Activated CD8-positive, alpha-beta T cell treated with anti-CD3 and anti-CD28 coated beads for 36 hours (primary cell): ENCODE results near the gene TBC1D22A. TPM values are rescaled to one million over a fixed set of nuclear protein-coding genes. Genes with fewer than 3 reads are reported as not detected.
A peak's percentile ranks its signal among the peaks of the same experiment; 100 is the strongest.

Experiments used
- ATAC-seq: fragments of 200-7000 bp; cut with Tn5 transposase; one replicate; pipeline ENCODE4 v1.10.0; 2021; ENCODE audit warnings: mild to moderate bottlenecking, moderate library complexity
- CTCF ChIA-PET: fragments of 350-600 bp; sonication (Branson Sonifier 250); formaldehyde crosslinking; loops from one replicate; lab custom pipeline; 2021; ENCODE audit warnings: antibody characterized with exemption; lab: Charles Lee
- POLR2A ChIA-PET: fragments of 350-600 bp; sonication (Branson Sonifier 250); formaldehyde crosslinking; loops from one replicate; lab custom pipeline; 2021; ENCODE audit warnings: antibody characterized with exemption; lab: Charles Lee
- DNase-seq: peaks from one replicate; pipeline ENCODE4 v3.0.0-alpha.2; 2020
- H3K27ac Mint-ChIP-seq: one replicate; pipeline ENCODE4 v1.8.0; 2021; ENCODE audit warnings: mild to moderate bottlenecking, mixed read lengths
- H3K27me3 Mint-ChIP-seq: one replicate; pipeline ENCODE4 v1.8.0; 2021; ENCODE audit warnings: mixed read lengths
- H3K36me3 Mint-ChIP-seq: one replicate; pipeline ENCODE4 v1.8.0; 2021; ENCODE audit warnings: low read depth, mixed read lengths
- H3K4me1 Mint-ChIP-seq: one replicate; pipeline ENCODE4 v1.8.0; 2021; ENCODE audit warnings: low read depth, mixed read lengths
- H3K4me3 Mint-ChIP-seq: one replicate; pipeline ENCODE4 v1.8.0; 2021; ENCODE audit warnings: mild to moderate bottlenecking, moderate library complexity, mixed read lengths
- H3K9me3 Mint-ChIP-seq: one replicate; pipeline ENCODE4 v1.8.0; 2021; ENCODE audit warnings: mixed read lengths
- CTCF ChIP-seq: fragments of 200-600 bp; IDR thresholded peaks from one replicate; pipeline ENCODE4 v1.8.0; 2022; ENCODE audit warnings: antibody characterized with exemption, mild to moderate bottlenecking
- intact Hi-C: fragments of 100-400 bp; cut with micrococcal nuclease; formaldehyde crosslinking; loops from one replicate; pipeline ENCODE4 v1.10.0; 2022
- total RNA-seq, 2 experiments: library from RNA; stranded (reverse); gene quantifications; one replicate each; pipeline ENCODE4 v1.2.3, GENCODE V29; 2021

The TBC1D22A gene
- total RNA-seq, 2 experiments from 2014 or later = 41.0 to 42.8 TPM

- intact Hi-C loops = no loop called here
- CTCF ChIA-PET = interaction anchor here (5.8 kb wide), 1 partner anchor 22 kb away, joined by 26 read pairs; no protein-coding TSS in a partner anchor
- no peak overlapping the region for H3K4me3 Mint-ChIP-seq
- POLR2A ChIA-PET = no interaction called here
- H3K36me3 Mint-ChIP-seq = peaks cover 40% of the 10 kb centered on the region
- H3K9me3 Mint-ChIP-seq = no peaks in the 10 kb centered on the region
- peaks cover 28% of the 10 kb centered on the region for H3K4me1 Mint-ChIP-seq
- TF ChIP-seq CTCF = no peak
- no peaks in the 10 kb centered on the region for H3K27me3 Mint-ChIP-seq
- ATAC-seq (no peak), DNase-seq (no peak)
- H3K27ac Mint-ChIP-seq = no peak overlapping the region
Observed at GRCh38 chr22:46824980-46825544, 62.6 kb downstream of the TBC1D22A start.

DNA sequence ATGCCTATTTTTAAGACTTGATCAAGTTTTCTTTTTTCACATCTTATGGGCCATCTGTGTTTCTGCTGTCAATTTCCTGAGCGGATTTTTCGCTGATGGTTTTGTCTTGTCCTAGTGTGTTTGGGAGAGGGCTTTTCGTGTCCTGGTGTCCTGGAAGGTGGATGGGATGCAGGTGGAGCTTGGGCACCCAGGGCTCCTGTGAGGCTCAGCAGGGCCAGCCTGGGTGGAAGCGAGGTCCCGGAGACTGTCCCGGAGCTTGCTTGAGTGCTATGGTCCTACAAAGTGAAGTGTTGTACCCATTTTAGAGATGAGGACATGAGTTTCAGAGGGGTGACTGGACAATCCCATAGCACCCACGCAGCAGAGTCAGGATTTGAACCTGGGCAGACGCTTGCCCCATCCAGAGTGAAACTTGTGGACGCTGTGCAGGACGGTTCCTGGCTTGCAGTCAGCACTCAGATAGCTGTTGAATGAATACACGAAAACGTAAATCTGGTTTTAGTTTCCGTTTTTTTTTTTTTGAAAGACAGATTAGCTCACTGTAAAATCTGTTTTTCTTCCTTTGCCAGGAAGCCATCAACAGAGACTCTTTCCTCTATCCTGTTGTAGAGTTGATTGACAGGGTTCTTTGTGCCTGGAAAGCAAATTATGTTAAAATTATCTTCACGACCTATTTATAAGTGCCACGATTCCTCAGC lies 64.1 kb downstream of the TBC1D22A start:
- intact Hi-C loops = no loop called here
- Mint-ChIP-seq H3K4me3 (no peak overlapping the region), H3K4me1 (peaks cover 16% of the 10 kb centered on the region), H3K36me3 (peaks cover 35% of the 10 kb centered on the region), H3K9me3 (no peaks in the 10 kb centered on the region), H3K27me3 (no peaks in the 10 kb centered on the region), H3K27ac (no peak overlapping the region)
- no peak for TF ChIP-seq CTCF
- DNase-seq (no peak), ATAC-seq (no peak)
- POLR2A ChIA-PET = no interaction called here
- CTCF ChIA-PET = interaction anchor here (0.9 to 5.8 kb wide), 2 partner anchors 13 to 23 kb away, joined by 3 to 26 read pairs; no protein-coding TSS in a partner anchor

DNA sequence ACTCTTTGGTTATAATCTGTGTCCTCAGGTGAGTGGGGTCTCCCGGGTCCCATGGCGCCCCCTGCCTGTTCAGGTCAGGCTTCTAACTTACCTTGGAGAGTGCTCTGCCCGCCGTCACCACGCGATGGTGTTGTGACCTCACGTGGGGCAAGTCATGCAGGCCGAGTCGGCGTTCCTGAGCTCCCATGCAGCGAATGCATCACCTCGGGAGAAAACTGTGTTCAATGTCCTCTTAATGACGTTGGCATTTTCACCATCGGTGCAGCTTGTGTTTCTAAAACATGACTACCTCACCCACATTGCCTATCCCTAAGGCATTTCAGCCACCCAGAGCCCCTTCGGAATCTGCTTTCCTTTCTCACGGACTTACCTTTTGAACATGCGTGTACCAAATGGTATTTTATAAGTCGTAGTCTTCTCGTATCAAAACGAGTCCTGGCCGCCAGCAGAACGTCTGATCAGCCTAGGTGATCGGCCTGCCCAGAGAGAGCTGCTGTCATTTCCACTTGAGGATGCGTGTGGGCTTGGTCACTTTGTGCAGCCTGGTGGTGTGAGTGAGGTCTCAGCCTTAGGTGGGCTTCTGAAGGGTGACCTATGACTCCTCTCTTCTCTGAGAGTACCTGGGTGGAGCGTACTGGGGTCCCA lies 64.8 kb downstream of the TBC1D22A start:
- POLR2A ChIA-PET = no interaction called here
- DNase-seq (peak; percentile 19), ATAC-seq (no peak)
- no peak overlapping the region for H3K4me3 Mint-ChIP-seq
- no peak overlapping the region for H3K27ac Mint-ChIP-seq
- peaks cover 34% of the 10 kb centered on the region for H3K36me3 Mint-ChIP-seq
- H3K27me3 Mint-ChIP-seq = no peaks in the 10 kb centered on the region
- CTCF ChIA-PET = interaction anchor here (0.9 to 5.8 kb wide), 2 partner anchors 12 to 24 kb away, joined by 3 to 26 read pairs; no protein-coding TSS in a partner anchor
- intact Hi-C loops = no loop called here
- TF ChIP-seq CTCF = no peak
- no peaks in the 10 kb centered on the region for H3K9me3 Mint-ChIP-seq
- peaks cover 11% of the 10 kb centered on the region for H3K4me1 Mint-ChIP-seq

GRCh38 chr22:46827781-46828180 lies 65.3 kb downstream of the TBC1D22A start:
- no peaks in the 10 kb centered on the region for H3K9me3 Mint-ChIP-seq
- no peak for DNase-seq
- CTCF ChIA-PET = interaction anchor here (5.8 kb wide), 1 partner anchor 25 kb away, joined by 26 read pairs; no protein-coding TSS in a partner anchor
- ATAC-seq = no peak
- peaks cover 37% of the 10 kb centered on the region for H3K36me3 Mint-ChIP-seq
- intact Hi-C loops = no loop called here
- TF ChIP-seq CTCF = no peak
- no peaks in the 10 kb centered on the region for H3K27me3 Mint-ChIP-seq
- peaks cover 11% of the 10 kb centered on the region for H3K4me1 Mint-ChIP-seq
- no peak overlapping the region for H3K27ac Mint-ChIP-seq
- no peak overlapping the region for H3K4me3 Mint-ChIP-seq
- POLR2A ChIA-PET = no interaction called here
